ENCODE results near the gene ASCL1.

ASCL1 gene

GRCh38 chr12:102957339-102958050 is at the start of gene ASCL1:
Gene ASCL1, plus strand, starts transcription at chr12:102957674. Its CDS starts 571 bp downstream, at chr12:102958245.
- no peak for DNase-seq (ENCODE audit: low read depth in 2 of 2)

DNA sequence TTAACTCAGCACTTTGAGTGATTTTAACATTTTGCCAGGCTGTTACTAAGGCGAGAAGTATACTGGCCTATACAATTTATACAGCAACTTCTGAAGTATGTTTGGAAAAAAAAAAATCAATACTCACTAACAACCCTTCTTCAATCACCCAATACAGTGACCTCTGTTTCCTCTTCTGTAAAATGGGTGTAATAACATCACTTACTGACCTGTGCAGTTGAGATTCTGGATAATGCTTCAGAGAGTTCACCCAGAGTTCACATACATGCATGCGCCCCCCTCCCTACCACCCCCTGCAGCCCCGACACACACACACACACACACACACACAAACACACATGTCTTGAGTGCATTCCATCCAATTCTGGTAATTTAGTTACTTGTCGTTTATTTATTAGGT is 49.6 kb upstream of the ASCL1 start:
- no peak for DNase-seq (ENCODE audit: low read depth in 2 of 2)

DNA sequence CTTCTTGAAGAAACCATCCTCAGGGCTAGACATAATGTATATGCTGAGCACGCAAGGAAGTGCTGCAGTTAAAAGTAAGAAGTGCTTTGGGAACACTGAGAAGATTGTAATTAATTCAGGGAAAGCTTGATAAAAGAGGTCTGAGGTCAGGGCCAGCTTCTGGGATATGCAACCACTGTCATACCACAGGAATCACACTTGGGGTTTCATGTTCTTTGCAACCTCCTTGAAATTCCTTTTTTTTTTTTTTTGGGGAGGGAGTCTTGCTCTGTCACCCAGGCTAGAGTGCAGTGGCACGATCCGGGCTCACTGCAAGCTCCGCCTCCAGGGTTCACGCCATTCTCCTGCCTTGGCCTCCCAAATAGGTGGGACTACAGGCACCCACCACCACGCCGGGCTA is 47.3 kb upstream of the ASCL1 start:
- no peak for DNase-seq (ENCODE audit: low read depth in 2 of 2)

- no peak for DNase-seq (ENCODE audit: low read depth in 2 of 2)
Measured at GRCh38 chr12:102910792-102911191, 46.7 kb upstream of the ASCL1 start.

DNA sequence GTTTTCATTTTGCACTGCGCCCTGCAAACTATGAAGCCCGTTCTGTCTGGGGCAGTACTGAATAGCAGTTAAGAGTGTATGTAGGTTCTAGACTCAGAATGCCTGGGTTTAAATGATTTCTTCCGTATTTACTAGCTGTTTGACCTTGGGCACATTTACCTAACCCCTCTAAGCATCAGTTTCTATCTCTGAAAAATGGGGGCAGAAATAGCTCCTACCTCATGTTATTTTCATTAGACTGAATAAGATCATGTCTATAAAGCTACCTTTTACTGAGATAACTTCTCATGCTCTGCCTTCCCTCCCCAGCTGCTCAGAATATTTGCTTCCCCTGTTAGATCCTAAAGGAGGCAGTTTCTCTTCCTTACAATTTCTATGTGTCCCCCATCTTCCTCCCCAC is 46.2 kb upstream of the ASCL1 start:
- DNase-seq (ENCODE audit: low read depth in 2 of 2) = no peak

DNA sequence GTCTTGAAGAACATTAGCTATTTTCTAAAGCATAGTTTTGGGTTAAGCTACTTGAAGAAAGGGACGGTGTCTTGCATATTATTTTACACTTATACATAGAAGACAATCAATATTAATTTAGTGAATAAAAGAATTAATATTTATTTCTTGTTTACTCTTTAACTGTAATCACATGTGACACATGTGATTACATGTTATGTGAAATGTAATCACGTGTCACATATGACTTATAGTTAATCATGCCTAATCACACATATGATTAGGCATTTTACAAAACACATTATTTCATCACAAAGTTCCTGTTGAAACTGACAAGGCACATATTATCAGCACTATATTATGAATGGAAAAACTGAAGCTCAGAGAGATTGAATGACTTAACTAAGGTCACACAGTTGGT is 45.2 kb upstream of the ASCL1 start:
- no peak for DNase-seq (ENCODE audit: low read depth in 2 of 2)

GRCh38 chr12:102913453-102914226 is 43.8 kb upstream of the ASCL1 start:
- DNase-seq (ENCODE audit: low read depth in 2 of 2) = no peak

- no peak for DNase-seq (ENCODE audit: low read depth in 2 of 2)
Measured at GRCh38 chr12:102916252-102917025, 41.0 kb upstream of the ASCL1 start.

DNA sequence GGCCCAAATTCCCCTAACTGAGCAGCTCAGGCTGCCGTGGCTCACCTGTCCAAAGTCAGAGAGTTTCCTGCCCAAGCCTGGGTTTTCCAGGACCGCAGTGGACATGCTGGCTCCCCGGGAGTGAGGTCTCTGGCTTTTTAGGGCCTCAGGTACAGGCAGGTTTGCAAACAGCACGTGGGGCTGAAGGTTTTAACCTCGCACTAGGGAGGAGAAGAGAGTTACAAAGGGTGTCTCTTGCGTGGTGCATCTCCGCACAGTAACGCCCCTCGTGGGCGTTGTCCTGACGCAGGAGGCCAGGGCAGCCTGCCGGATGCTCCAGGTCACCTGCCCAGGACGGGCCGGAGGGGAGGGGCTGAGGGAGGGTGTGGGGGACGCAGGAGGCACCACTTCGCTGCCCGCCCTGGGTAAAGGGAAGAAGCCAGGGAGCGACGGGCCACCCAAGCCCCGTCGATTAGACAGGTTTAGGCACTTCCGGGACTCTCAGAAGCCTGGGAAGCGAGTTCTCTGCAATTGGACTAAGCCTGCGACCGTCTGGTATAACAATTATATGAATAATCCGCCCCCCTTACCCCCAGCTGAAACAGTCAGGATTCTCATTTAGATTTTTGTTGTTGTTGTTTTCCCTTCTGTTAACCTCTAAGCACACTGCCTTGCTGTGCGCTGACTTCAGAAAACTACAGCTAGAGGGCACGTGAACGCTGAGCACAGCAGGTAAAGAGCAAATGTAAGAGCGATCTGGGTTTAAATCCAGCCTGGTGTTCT is 40.3 kb upstream of the ASCL1 start, which contains the start of gene PAH:
PAH (minus strand) TSS at position 219 of the 762 bp plus-strand sequence; CDS start at position 105, 114 bp downstream.
- no peak for DNase-seq (ENCODE audit: low read depth in 2 of 2)

DNA sequence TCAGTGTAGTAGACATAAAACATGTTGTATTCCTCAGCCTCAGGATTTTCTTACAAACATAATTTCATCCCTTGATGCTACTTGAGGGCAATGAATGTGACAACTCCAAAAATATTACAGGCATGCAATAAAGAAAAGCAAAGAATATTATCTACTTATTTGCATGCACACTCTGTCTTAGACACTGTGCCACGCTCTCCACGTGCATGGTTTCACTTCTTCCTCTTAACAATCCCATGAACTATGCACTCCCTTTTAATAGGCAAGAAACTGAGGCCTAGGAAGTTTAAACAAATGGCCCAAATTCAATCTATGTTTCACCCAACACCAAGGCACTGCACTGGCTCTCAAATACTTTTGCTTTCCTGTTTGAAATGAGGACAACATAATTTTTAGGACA is 38.6 kb upstream of the ASCL1 start:
- DNase-seq (ENCODE audit: low read depth in 2 of 2) = no peak

DNA sequence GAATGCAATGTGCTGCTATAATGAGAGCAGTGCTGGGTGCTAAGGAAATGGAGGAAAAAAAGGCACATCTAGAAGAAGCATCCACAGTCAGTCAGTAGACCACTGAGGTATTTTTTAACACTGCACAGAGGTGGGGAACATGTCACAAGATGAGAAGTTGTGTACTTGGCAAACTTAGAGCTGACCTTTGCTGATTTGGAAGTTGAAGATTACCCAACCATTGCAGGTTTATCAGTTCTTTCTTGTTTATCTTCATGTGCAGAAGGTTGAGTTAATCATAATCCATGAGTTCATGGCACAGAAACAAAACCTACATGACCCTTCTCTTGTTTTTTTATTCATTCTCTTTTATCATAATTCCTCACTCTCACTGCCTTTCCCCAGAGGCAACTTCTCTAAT is 37.2 kb upstream of the ASCL1 start:
- no peak for DNase-seq (ENCODE audit: low read depth in 2 of 2)

DNA sequence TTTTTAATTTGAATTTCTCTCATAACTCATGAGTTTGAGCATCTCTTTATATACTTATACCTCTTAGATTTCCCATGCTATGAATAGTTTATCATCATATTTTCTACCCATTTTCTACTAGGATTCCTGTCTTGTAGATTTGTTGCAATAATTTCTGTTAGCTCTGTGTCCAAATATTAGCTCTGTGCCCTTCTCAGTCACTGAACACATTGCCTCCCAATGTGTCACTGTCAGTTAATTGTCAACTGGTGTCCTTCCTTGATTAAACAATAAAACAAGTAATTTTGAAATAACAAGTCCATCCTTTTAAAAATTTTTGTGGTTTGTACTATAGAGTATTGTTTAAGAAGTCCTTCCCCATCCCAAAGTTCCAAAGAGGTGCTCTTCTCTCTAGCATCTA is 36.2 kb upstream of the ASCL1 start:
- no peak for DNase-seq (ENCODE audit: low read depth in 2 of 2)

GRCh38 chr12:102927220-102927619 is 30.3 kb upstream of the ASCL1 start:
- DNase-seq (ENCODE audit: low read depth in 2 of 2) = no peak

GRCh38 chr12:102933168-102933567 is 24.3 kb upstream of the ASCL1 start:
- no peak for DNase-seq (ENCODE audit: low read depth in 2 of 2)

GRCh38 chr12:102939059-102939458 is 18.4 kb upstream of the ASCL1 start:
- no peak for DNase-seq (ENCODE audit: low read depth in 2 of 2)

DNA sequence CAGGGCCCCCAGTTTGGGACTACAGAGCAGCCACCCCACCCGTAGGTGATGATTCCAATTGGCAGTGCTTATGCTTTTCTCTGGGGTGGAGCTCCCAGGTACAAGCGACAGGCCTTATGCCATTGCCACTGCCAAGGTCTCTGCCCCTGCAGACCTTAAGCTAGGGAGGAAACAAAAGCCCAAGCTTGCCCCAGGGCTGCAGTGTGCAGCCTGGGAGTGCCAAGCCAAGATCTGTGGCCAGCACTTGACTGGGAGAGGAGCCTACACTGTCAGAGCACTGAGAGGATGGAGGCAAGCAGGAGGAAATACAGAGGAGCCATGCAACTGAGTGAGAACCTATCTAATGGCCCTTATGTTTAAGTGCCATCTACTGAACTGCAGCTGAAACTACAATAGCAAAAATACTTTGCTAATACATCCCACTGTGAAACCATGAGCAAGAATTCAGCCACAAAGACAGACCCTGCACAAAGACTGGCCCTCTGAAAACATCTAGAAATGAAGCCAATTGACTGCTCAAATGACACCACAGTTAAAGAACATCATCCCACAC is 17.7 kb upstream of the ASCL1 start:
- no peak for DNase-seq (ENCODE audit: low read depth in 2 of 2)

GRCh38 chr12:102946042-102946441 is 11.4 kb upstream of the ASCL1 start:
- DNase-seq (ENCODE audit: low read depth in 2 of 2) = no peak

GRCh38 chr12:102948941-102949352 is 8.5 kb upstream of the ASCL1 start:
- peak in 1 of 2 donors; percentile 32 for DNase-seq (ENCODE audit: low read depth in 2 of 2)

DNA sequence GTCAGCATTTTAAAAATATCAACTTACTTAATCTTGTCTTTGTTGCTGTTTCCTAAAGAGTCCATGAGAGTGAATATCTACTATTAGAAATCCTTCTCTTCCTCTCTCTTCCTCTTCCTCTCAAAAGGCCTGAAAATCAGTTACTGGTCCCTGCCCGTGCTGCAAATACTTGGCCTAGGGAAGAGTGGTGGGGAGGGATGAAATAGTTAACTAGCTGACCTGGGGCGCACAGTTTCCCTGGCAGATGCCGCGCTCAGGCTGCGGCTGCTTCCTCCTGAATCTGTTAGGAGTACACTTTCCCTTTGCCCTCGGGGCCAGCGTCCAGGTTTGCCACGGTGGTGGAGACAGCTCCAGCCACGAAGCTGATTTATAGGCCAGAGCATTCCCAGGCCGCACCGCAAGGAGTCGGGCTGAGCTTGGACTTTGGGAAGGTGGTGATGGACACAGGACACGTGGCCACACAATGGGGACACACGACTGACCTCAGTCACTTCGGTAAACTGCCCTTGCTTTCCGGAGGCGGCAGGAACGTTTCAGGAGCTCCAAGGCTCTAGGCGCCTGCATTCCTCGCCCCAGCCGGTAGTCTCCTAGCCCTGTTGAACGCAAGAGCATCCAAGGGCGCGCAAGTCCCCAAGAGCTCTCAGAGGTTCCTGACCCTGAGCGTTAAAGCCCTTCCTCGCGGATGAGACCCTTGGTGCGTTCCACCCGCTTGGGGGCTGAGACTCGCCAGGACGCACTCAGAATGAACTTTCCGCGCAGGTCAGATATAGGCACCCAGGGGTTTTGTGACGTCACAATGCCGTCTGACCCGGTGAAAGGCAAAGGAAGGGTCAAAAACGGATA is 7.1 kb upstream of the ASCL1 start:
- no peak for DNase-seq (ENCODE audit: low read depth in 2 of 2)

DNA sequence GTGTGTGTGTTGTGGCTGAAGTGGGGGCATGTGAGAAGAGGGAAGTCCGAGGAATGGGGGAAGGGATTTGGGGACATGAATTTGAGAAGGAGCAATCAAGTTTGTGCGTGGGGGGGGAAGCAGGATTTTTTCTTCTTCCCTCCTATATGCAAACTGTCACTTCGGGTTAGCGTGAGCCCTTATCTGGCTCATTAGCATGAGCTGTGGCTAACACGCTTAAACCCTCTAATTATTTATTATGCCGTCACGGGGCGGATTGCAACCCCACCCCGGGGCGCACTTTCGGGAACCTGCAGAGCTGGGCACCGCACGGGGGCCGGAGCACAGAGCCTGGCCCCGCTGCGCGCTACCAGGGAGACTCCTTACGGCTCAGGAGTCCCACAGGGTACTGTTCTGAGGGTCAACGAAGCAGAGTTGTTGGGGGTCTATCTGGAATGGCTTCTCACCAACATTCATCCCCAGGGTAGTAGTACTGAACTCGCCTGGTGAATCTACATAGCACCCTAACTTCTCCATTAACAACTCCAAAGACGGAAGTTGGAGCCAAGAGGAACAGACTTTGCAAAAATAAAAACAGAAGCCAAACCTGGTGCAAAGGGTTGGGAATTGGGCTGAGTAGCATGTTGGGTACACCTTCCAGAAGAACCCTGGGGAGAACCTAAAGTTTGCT is 6.4 kb upstream of the ASCL1 start:
- DNase-seq (ENCODE audit: low read depth in 2 of 2) = no peak
